ENCODE measurements around the gene CDC25A.

CDC25A gene

GRCh38 chr3:48194446-48195071, 6.3 kb upstream of the CDC25A start:
- peak; percentile 20 for DNase-seq

GRCh38 chr3:48190911-48191310, 2.7 kb upstream of the CDC25A start:
- DNase-seq = no peak

GRCh38 chr3:48189321-48189720, 1.1 kb upstream of the CDC25A start:
- no peak for DNase-seq

GRCh38 chr3:48187579-48188265, 495 bp downstream of the CDC25A start:
- peak; percentile 36 for DNase-seq

- DNase-seq = no peak
Measured at GRCh38 chr3:48187301-48187578, 977 bp downstream of the CDC25A start.

- DNase-seq = no peak
Measured at GRCh38 chr3:48186631-48187300, 1.5 kb downstream of the CDC25A start.

- DNase-seq = no peak
Measured at GRCh38 chr3:48185129-48185528, 3.1 kb downstream of the CDC25A start.

GRCh38 chr3:48184299-48184698, 3.9 kb downstream of the CDC25A start:
- DNase-seq = no peak

- DNase-seq = no peak
Measured at GRCh38 chr3:48180531-48181253, 7.5 kb downstream of the CDC25A start.

- no peak for DNase-seq
Measured at GRCh38 chr3:48180021-48180420, 8.2 kb downstream of the CDC25A start.

- no peak for DNase-seq
Measured at GRCh38 chr3:48178072-48178471, 10.1 kb downstream of the CDC25A start.

- peak; percentile 50 for DNase-seq
Measured at GRCh38 chr3:48157950-48158376, 30.3 kb downstream of the CDC25A start.

GRCh38 chr3:48157202-48157840, 30.9 kb downstream of the CDC25A start:
- DNase-seq = no peak

GRCh38 chr3:48156163-48156562, 32.1 kb downstream of the CDC25A start:
- no peak for DNase-seq

GRCh38 chr3:48155122-48155521, 33.1 kb downstream of the CDC25A start:
- no peak for DNase-seq

- no peak for DNase-seq
Measured at GRCh38 chr3:48151807-48152427, 36.3 kb downstream of the CDC25A start.

- DNase-seq = peak; percentile 56
Measured at GRCh38 chr3:48151058-48151806, 37.0 kb downstream of the CDC25A start.

GRCh38 chr3:48143992-48144391, 44.2 kb downstream of the CDC25A start:
- DNase-seq = no peak

- DNase-seq = no peak
Measured at GRCh38 chr3:48143567-48143966, 44.6 kb downstream of the CDC25A start.

GRCh38 chr3:48142316-48142870, 45.8 kb downstream of the CDC25A start:
- no peak for DNase-seq

GRCh38 chr3:48141604-48142137, 46.5 kb downstream of the CDC25A start:
- DNase-seq = no peak

Measured in CD4-positive, alpha-beta T cell treated with Interleukin-6 for 4 hours (primary cell).